ENCODE data around the gene FRS3. TPM values are rescaled to one million over a fixed set of nuclear protein-coding genes. Genes with fewer than 3 reads are reported as not detected.

FRS3 gene
- total and polyA plus RNA-seq, 2 of the 13 experiments (the other 11 are each of a cell fraction or from before 2014, with no cell fraction given): 3.0 to 7.4 TPM

DNA sequence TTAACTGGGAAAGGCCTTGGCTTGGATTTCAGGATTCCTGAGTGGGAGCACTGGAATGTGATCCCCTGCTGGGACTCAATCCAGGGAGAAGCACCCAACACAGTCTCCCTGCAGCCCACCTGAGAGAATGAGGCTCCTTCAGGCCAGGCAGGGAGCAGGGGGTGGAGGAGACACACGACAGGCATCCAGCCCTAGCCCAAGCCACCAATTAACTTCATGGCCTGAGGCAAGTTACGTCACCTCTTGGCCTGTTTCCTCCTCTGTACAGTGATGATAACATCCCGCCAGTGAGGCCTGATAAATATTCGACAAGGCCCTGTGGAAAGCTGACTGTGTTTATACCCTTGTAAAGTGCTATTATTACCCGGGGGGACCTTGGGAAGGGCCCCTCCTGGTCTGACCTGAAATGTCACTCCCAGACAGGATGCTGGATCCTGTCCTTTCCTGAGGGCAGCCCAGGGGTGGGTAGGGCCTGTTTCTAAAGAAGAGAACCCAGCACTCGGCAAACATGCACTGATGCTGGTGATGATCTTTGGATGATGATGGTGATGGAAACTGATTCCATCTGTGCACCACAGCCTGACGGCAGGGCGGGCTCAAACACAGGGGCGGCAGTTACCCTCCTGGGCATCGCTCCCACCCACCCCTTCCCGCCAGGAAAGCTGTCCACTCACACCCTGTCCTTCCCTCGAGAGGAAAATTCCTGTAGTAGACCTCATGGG is 12.4 kb downstream of the FRS3 start (continued):
- TF ChIP-seq NR1H2 (CRISPR knock-in tag; IDR thresholded peaks at IDR 0.05; ENCODE audit: borderline replicate concordance, low read depth) (no peak), ZNF263 (CRISPR knock-in tag; IDR thresholded peaks at IDR 0.05) (peak; percentile 79), CCAR2 (optimal IDR thresholded peaks at IDR 0.05; ENCODE audit: low read depth, low read length) (no peak), FOXO1 (CRISPR knock-in tag; IDR thresholded peaks at IDR 0.05) (no peak), HNF4G (IDR thresholded peaks at IDR 0.05; ENCODE audit: borderline replicate concordance, low read depth, low read length) (no peak), HNF4G (CRISPR knock-in tag; IDR thresholded peaks at IDR 0.05; ENCODE audit: borderline replicate concordance, low read depth) (no peak), ZNF788 (CRISPR knock-in tag; IDR thresholded peaks at IDR 0.05; ENCODE audit: borderline replicate concordance) (peak; percentile 36; the same call in 1 of the 2 replicates), MLLT10 (CRISPR knock-in tag; IDR thresholded peaks at IDR 0.05) (no peak), CREB1 (IDR thresholded peaks at IDR 0.05) (peak; percentile 48; the same call in 1 of the 2 replicates), CREB1 (CRISPR knock-in tag; IDR thresholded peaks at IDR 0.05) (no peak), JUND (CRISPR knock-in tag; IDR thresholded peaks at IDR 0.05) (0 out of 2 replicates have a peak, but pooled peaks have one; percentile 13), XBP1 (CRISPR knock-in tag; IDR thresholded peaks at IDR 0.05) (no peak), ZNF230 (CRISPR knock-in tag; IDR thresholded peaks at IDR 0.05) (0 out of 2 replicates have a peak, but pooled peaks have one; percentile 23), ZNF10 (CRISPR knock-in tag; IDR thresholded peaks at IDR 0.05; ENCODE audit: borderline replicate concordance, low read depth) (no peak), MEF2D (CRISPR knock-in tag; IDR thresholded peaks at IDR 0.05) (no peak)
- TF ChIP-seq, protein P1, sequence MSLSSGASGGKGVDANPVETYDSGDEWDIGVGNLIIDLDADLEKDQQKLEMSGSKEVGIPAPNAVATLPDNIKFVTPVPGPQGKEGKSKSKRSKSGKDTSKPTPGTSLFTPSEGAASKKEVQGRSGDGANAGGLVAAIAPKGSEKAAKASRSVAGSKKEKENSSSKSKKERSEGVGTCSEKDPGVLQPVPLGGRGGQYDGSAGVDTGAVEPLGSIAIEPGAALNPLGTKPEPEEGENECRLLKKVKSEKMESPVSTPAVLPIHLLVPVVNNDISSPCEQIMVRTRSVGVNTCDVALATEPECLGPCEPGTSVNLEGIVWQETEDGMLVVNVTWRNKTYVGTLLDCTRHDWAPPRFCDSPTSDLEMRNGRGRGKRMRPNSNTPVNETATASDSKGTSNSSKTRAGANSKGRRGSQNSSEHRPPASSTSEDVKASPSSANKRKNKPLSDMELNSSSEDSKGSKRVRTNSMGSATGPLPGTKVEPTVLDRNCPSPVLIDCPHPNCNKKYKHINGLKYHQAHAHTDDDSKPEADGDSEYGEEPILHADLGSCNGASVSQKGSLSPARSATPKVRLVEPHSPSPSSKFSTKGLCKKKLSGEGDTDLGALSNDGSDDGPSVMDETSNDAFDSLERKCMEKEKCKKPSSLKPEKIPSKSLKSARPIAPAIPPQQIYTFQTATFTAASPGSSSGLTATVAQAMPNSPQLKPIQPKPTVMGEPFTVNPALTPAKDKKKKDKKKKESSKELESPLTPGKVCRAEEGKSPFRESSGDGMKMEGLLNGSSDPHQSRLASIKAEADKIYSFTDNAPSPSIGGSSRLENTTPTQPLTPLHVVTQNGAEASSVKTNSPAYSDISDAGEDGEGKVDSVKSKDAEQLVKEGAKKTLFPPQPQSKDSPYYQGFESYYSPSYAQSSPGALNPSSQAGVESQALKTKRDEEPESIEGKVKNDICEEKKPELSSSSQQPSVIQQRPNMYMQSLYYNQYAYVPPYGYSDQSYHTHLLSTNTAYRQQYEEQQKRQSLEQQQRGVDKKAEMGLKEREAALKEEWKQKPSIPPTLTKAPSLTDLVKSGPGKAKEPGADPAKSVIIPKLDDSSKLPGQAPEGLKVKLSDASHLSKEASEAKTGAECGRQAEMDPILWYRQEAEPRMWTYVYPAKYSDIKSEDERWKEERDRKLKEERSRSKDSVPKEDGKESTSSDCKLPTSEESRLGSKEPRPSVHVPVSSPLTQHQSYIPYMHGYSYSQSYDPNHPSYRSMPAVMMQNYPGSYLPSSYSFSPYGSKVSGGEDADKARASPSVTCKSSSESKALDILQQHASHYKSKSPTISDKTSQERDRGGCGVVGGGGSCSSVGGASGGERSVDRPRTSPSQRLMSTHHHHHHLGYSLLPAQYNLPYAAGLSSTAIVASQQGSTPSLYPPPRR (CRISPR knock-in tag; IDR thresholded peaks at IDR 0.05; ENCODE audit: borderline replicate concordance): 0 out of 2 replicates have a peak, but pooled peaks have one; percentile 9
- TF ChIP-seq, protein P2, sequence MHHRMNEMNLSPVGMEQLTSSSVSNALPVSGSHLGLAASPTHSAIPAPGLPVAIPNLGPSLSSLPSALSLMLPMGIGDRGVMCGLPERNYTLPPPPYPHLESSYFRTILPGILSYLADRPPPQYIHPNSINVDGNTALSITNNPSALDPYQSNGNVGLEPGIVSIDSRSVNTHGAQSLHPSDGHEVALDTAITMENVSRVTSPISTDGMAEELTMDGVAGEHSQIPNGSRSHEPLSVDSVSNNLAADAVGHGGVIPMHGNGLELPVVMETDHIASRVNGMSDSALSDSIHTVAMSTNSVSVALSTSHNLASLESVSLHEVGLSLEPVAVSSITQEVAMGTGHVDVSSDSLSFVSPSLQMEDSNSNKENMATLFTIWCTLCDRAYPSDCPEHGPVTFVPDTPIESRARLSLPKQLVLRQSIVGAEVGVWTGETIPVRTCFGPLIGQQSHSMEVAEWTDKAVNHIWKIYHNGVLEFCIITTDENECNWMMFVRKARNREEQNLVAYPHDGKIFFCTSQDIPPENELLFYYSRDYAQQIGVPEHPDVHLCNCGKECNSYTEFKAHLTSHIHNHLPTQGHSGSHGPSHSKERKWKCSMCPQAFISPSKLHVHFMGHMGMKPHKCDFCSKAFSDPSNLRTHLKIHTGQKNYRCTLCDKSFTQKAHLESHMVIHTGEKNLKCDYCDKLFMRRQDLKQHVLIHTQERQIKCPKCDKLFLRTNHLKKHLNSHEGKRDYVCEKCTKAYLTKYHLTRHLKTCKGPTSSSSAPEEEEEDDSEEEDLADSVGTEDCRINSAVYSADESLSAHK (CRISPR knock-in tag; IDR thresholded peaks at IDR 0.05; ENCODE audit: borderline replicate concordance): no peak
- TF ChIP-seq, protein P3, sequence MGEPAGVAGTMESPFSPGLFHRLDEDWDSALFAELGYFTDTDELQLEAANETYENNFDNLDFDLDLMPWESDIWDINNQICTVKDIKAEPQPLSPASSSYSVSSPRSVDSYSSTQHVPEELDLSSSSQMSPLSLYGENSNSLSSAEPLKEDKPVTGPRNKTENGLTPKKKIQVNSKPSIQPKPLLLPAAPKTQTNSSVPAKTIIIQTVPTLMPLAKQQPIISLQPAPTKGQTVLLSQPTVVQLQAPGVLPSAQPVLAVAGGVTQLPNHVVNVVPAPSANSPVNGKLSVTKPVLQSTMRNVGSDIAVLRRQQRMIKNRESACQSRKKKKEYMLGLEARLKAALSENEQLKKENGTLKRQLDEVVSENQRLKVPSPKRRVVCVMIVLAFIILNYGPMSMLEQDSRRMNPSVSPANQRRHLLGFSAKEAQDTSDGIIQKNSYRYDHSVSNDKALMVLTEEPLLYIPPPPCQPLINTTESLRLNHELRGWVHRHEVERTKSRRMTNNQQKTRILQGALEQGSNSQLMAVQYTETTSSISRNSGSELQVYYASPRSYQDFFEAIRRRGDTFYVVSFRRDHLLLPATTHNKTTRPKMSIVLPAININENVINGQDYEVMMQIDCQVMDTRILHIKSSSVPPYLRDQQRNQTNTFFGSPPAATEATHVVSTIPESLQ (CRISPR knock-in tag; conservative IDR thresholded peaks at IDR 0.05): no peak
